NCI-H345 treated with DMSO at 0.1 percent for 48 hours (cell line): ENCODE data around the gene CNTRL.
A peak's percentile ranks its signal among the peaks of the same experiment; 100 is the strongest.
"Not testable (repeated sequence)": the region's sequence is repeated elsewhere in the genome, so short reads cannot be mapped to it uniquely, and the experiment has no call there.

Experiments
- DNase-seq: peaks from one replicate; lab custom pipeline; 2025; ENCODE audit not compliant: unreplicated experiment; lab: John Stamatoyannopoulos, UW

Gene CNTRL

GRCh38 chr9:121074370-121075250 is at the start of gene CNTRL:
Gene CNTRL, plus strand, starts transcription at chr9:121074955. Its CDS starts 13,372 bp downstream, at chr9:121088327.
- DNase-seq: peak; percentile 86

GRCh38 chr9:121026260-121026691 is 48.5 kb upstream of the CNTRL start:
- DNase-seq: no peak

- no peak for DNase-seq
Measured at GRCh38 chr9:121026768-121027167, 48.0 kb upstream of the CNTRL start.

- DNase-seq: not testable (repeated sequence)
Measured at GRCh38 chr9:121028285-121028684, 46.5 kb upstream of the CNTRL start.

- DNase-seq: no peak
Measured at GRCh38 chr9:121029469-121029868, 45.3 kb upstream of the CNTRL start.

- no peak for DNase-seq
Measured at GRCh38 chr9:121034529-121034928, 40.2 kb upstream of the CNTRL start.

GRCh38 chr9:121035717-121036116 is 39.0 kb upstream of the CNTRL start:
- not testable (repeated sequence) for DNase-seq

GRCh38 chr9:121038362-121038761 is 36.4 kb upstream of the CNTRL start:
- no peak for DNase-seq

- no peak for DNase-seq
Measured at GRCh38 chr9:121038804-121039203, 36.0 kb upstream of the CNTRL start.

- no peak for DNase-seq
Measured at GRCh38 chr9:121048175-121048574, 26.6 kb upstream of the CNTRL start.

GRCh38 chr9:121048618-121049017 is 26.1 kb upstream of the CNTRL start:
- DNase-seq: no peak

GRCh38 chr9:121050128-121050988 is 24.4 kb upstream of the CNTRL start, which contains the start of gene C5:
Gene C5, minus strand, starts transcription at chr9:121050275. Its CDS starts 29 bp downstream, at chr9:121050246.
- no peak for DNase-seq

GRCh38 chr9:121053544-121053943 is 21.2 kb upstream of the CNTRL start:
- DNase-seq: no peak

- DNase-seq: no peak
Measured at GRCh38 chr9:121055642-121056143, 19.1 kb upstream of the CNTRL start.

GRCh38 chr9:121057821-121058220 is 16.9 kb upstream of the CNTRL start:
- DNase-seq: no peak

- DNase-seq: no peak
Measured at GRCh38 chr9:121059513-121059912, 15.2 kb upstream of the CNTRL start.

GRCh38 chr9:121059998-121060636 is 14.6 kb upstream of the CNTRL start:
- peak; percentile 11 for DNase-seq

- DNase-seq: no peak
Measured at GRCh38 chr9:121066850-121067249, 7.9 kb upstream of the CNTRL start.

- no peak for DNase-seq
Measured at GRCh38 chr9:121067640-121068039, 7.1 kb upstream of the CNTRL start.

- no peak for DNase-seq
Measured at GRCh38 chr9:121069396-121069795, 5.4 kb upstream of the CNTRL start.

GRCh38 chr9:121071370-121071755 is 3.4 kb upstream of the CNTRL start:
- no peak for DNase-seq
